SK-N-MC (cell line): ENCODE measurements around the gene ABCA12.

Experiments
- DNase-seq: peaks from one replicate; pipeline ENCODE4 v3.0.0-alpha.2; 2011; ENCODE audit warnings: low read depth, low spot score
- H3K27ac ChIP-seq: fragments of 200-600 bp; sonication (generic); 2 replicates; pipeline ENCODE4 v1.5.1; 2016; ENCODE audit warnings: mixed run types
- H3K36me3 ChIP-seq: fragments of 200-600 bp; sonication (generic); 2 replicates; pipeline ENCODE4 v1.6.1; 2017; ENCODE audit warnings: antibody characterized with exemption, low read length, mixed read lengths; ENCODE audit not compliant: insufficient read depth
- H3K4me3 ChIP-seq: fragments of 200-600 bp; sonication (generic); 2 replicates; pipeline ENCODE4 v1.5.1; 2016
- H3K9ac ChIP-seq: fragments of 200-600 bp; sonication (generic); 2 replicates; pipeline ENCODE4 v1.8.0; 2017; ENCODE audit warnings: mixed run types, mixed read lengths; ENCODE audit not compliant: insufficient read length
- H3K9me3 ChIP-seq: fragments of 200-600 bp; sonication (generic); 2 replicates; pipeline ENCODE4 v1.6.1; 2017; ENCODE audit warnings: low read depth, mild to moderate bottlenecking, antibody characterized with exemption, low read length, moderate library complexity, mixed read lengths
- EZH2 ChIP-seq: fragments of 200-600 bp; sonication (generic); IDR thresholded peaks from one replicate; pipeline ENCODE4 v1.6.1; 2017; ENCODE audit warnings: antibody characterized with exemption
- FOXP2 ChIP-seq: optimal IDR thresholded peaks from 2 replicates; pipeline ENCODE3; 2011; ENCODE audit warnings: mild to moderate bottlenecking, moderate library complexity; ENCODE audit not compliant: insufficient read depth; ENCODE audit errors: extremely low read length, control extremely low read depth
- POLR2AphosphoS5 ChIP-seq: IDR thresholded peaks from 2 replicates; pipeline ENCODE4 v1.6.1; 2012; ENCODE audit warnings: mild to moderate bottlenecking, low read depth, low read length, borderline replicate concordance

The ABCA12 gene

DNA sequence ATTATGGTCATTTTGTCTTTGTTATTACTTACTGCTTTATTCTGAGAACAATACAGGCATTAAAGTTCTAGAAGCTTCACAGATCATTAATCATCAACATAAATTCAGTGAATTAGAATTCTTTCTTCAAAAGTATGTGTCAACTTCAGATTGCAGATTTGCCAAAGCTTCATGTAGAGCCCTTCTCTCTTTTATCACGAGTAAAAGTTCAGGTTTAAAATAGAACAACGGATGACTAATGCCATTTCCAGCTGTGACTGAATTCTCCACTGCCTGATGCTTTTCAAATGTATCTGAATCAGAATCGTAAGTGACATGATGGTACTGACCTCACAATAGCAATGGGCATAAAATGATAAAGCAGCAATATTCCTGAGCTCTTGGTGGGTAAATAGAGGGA lies 116.0 kb downstream of the ABCA12 start:
- TF ChIP-seq FOXP2 (no peak), EZH2 (no peak), POLR2AphosphoS5 (no peak)
- Histone ChIP-seq H3K4me3 (no peak overlapping the region), H3K9ac (no peak overlapping the region), H3K36me3 (no peaks in the 10 kb centered on the region), H3K27ac (no peak overlapping the region), H3K9me3 (no peaks in the 10 kb centered on the region)
- no peak for DNase-seq

DNA sequence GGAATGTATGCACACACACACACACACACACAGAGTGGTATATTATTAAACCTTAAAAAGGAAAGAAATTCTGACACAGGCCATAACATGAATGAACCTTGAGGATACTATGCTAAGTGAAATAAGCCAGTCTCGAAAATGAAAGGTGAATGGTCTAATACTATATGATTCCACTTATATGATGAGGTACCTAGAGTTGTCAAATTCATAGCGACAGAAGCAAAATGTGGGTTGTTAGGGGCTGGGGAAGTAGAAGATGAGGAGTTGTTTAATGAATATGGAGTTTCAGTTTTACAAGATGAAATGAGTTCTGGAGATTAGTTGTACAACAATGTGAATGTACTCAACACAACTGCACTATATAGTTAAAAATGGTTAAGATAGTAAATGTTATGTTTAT lies 118.1 kb downstream of the ABCA12 start:
- no peak for DNase-seq
- Histone ChIP-seq H3K9me3 (no peaks in the 10 kb centered on the region), H3K27ac (no peak overlapping the region), H3K4me3 (no peak overlapping the region), H3K36me3 (no peaks in the 10 kb centered on the region), H3K9ac (no peak overlapping the region)
- TF ChIP-seq POLR2AphosphoS5, result no peak
- TF ChIP-seq FOXP2, result no peak
- TF ChIP-seq EZH2, result no peak

DNA sequence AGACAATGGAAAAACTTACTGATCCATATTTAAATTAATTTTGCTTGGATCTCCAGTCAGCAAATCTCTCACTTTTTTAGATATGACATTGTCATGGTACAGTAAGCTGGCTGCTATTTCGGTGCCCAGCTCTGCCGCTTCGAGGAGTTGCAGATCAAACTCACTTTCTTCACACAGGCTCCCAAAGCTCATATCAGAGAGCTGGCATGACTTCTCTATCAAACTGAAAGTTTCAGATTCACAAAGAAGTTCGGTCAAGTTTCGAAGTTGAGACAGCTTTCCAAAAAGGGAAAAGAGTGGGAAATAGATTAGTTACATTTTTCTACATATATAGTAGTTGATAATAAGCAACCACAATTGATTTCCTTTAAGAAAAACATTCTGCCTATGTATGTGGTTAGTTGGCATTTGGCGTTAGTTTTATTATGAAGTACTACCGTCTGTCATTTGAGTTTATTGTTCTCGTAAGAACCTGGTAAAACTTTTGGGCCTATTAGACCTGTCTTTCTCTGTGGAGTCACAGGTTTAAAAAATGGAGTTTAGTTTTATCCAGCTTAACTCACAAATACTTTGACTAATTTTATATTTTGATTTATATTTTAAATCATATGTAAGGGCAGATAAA lies 118.8 kb downstream of the ABCA12 start:
- Histone ChIP-seq H3K27ac (no peak overlapping the region), H3K9ac (no peak overlapping the region), H3K9me3 (no peaks in the 10 kb centered on the region), H3K36me3 (no peaks in the 10 kb centered on the region), H3K4me3 (no peak overlapping the region)
- DNase-seq, result no peak
- TF ChIP-seq EZH2, result no peak

DNA sequence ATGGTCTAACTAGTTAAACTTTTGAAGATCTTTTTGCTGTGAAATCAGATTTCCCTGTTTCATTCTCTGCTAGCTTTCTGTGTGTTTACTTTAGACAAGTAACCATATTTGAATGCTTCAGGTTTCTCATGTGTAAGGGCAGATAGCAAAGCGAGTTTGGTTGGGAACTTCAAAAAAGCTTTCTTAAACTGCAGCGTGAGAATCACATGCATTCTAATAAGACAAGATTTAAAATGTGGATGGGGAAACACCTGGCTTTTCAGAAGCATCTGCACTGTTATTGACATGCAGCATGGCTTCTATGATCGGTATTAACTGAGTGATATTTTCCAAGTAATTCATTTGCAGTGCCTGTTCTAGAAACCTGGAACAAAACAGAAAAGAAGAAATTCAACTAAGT lies 119.3 kb downstream of the ABCA12 start:
- Histone ChIP-seq H3K9me3 (no peaks in the 10 kb centered on the region), H3K36me3 (no peaks in the 10 kb centered on the region), H3K4me3 (no peak overlapping the region), H3K9ac (no peak overlapping the region), H3K27ac (no peak overlapping the region)
- TF ChIP-seq EZH2, result no peak
- no peak for TF ChIP-seq FOXP2
- no peak for TF ChIP-seq POLR2AphosphoS5
- DNase-seq, result no peak

DNA sequence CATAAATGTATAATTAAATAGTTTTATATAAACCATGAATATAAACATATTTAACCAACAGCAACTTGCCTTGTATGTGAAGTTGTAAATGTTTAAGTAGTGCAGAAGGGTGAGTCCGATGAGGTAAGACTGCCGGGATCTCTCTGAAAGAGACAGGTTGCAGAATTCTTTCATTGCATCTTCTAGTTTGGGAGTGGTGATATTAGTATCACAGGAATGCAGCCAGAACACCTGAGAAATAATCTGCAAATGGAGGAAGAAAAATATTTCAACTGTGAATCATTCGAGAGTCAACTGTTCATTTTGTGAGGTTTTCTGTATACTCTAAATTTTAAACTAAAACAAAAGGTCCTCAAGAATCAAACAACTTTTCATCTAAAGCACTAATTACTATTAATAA lies 123.0 kb downstream of the ABCA12 start:
- no peaks in the 10 kb centered on the region for H3K9me3 ChIP-seq
- DNase-seq, result no peak
- H3K4me3 ChIP-seq, result no peak overlapping the region
- TF ChIP-seq FOXP2, result no peak
- TF ChIP-seq POLR2AphosphoS5, result no peak
- TF ChIP-seq EZH2, result no peak
- H3K36me3 ChIP-seq, result no peaks in the 10 kb centered on the region
- H3K9ac ChIP-seq, result no peak overlapping the region
- no peak overlapping the region for H3K27ac ChIP-seq

DNA sequence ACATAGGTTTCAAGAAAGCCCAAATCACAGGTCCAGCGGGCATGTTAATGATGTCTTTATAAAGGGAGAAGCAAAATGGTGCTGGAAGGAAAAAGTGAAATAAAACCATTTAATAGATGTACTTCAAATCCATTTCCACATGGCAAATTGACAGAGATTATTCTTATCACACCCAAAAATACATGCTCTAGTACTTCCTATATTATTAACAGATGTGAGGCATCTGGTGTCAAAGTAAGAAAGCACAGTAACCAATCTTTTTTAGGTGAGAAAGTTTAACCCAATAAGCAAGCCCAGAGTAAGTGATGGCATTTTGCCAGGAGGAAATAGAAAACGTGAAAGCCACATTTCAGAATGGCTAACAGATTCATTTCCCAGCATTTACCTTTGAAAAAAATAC lies 128.0 kb downstream of the ABCA12 start:
- H3K27ac ChIP-seq, result no peak overlapping the region
- no peak for TF ChIP-seq FOXP2
- TF ChIP-seq EZH2, result no peak
- TF ChIP-seq POLR2AphosphoS5, result no peak
- no peaks in the 10 kb centered on the region for H3K9me3 ChIP-seq
- H3K36me3 ChIP-seq, result no peaks in the 10 kb centered on the region
- no peak overlapping the region for H3K9ac ChIP-seq
- no peak for DNase-seq
- H3K4me3 ChIP-seq, result no peak overlapping the region

DNA sequence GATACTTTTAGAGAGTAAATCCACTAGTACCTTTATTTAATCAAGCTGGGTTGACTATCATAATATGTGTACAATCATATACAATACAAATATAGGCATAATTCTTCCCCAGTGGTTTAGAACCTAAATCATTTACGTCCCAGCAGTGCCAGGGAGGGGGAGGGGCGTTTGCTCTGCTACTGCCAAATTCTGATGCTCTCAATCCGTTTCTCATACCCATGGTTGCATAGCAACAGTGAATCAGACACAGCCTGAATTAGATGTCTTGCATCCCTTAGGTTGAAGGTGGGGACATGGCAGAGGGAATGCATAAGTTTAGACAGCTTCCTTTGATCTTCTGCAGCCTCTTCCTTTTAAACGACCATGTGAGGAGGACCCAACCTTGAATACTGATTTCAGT lies 135.4 kb downstream of the ABCA12 start:
- H3K9ac ChIP-seq, result no peak overlapping the region
- no peak overlapping the region for H3K4me3 ChIP-seq
- TF ChIP-seq EZH2 (no peak), POLR2AphosphoS5 (no peak), FOXP2 (no peak)
- no peaks in the 10 kb centered on the region for H3K9me3 ChIP-seq
- no peak for DNase-seq
- no peaks in the 10 kb centered on the region for H3K36me3 ChIP-seq
- H3K27ac ChIP-seq, result no peak overlapping the region

DNA sequence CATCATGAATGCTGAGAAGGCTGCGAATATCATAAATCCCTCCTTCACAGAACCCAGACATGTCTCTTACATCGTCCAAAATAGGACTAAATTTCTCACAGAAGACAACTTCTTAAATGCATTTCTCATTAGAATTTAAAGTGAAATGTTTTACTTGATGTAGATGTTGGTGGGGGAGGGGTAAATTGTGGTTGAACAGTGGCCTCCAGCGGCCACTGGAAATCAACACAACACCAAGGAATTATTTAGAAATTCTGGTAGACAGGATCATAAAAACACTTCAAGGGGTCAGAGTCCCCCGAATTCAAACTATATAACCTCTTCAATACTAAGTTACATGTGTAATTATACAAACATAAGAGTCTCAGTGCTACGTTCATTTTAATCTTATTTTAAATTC lies 135.9 kb downstream of the ABCA12 start:
- TF ChIP-seq FOXP2, result no peak
- TF ChIP-seq POLR2AphosphoS5, result no peak
- no peak for TF ChIP-seq EZH2
- Histone ChIP-seq H3K9ac (no peak overlapping the region), H3K36me3 (no peaks in the 10 kb centered on the region), H3K9me3 (no peaks in the 10 kb centered on the region), H3K27ac (no peak overlapping the region), H3K4me3 (no peak overlapping the region)
- DNase-seq, result no peak

DNA sequence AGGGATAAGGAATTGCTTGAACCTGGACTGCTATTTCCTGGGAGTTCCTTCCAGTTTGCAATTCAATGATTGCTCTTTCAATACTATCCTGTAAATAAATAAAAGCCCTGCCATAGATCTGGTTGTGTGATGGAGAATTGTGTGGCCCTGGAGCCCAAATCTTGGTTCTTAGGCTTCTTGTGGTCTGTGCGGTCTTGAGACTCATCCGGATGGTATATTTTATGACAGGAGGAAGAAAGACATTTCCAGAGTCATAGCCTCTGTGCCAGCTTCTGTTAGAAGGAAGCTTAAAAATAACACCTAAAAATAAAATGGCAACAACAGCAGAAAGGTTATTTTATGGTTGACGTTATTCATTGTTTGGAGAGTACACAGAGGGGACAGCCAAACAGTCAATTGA lies 137.7 kb downstream of the ABCA12 start:
- TF ChIP-seq EZH2, result no peak
- TF ChIP-seq POLR2AphosphoS5, result no peak
- no peak for TF ChIP-seq FOXP2
- H3K36me3 ChIP-seq, result no peaks in the 10 kb centered on the region
- H3K9me3 ChIP-seq, result no peaks in the 10 kb centered on the region
- no peak for DNase-seq
- no peak overlapping the region for H3K4me3 ChIP-seq
- H3K27ac ChIP-seq, result no peak overlapping the region
- H3K9ac ChIP-seq, result no peak overlapping the region
